NCI-H1436 treated with DMSO at 0.1 percent for 48 hours (cell line): ENCODE measurements around the gene LCE1F.

Source experiments
- DNase-seq: peaks from one replicate; lab custom pipeline; 2025; lab: John Stamatoyannopoulos, UW

Gene LCE1F, protein sequence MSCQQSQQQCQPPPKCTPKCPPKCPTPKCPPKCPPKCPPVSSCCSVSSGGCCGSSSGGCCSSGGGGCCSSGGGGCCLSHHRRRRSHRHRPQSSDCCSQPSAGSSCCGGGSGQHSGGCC

DNA sequence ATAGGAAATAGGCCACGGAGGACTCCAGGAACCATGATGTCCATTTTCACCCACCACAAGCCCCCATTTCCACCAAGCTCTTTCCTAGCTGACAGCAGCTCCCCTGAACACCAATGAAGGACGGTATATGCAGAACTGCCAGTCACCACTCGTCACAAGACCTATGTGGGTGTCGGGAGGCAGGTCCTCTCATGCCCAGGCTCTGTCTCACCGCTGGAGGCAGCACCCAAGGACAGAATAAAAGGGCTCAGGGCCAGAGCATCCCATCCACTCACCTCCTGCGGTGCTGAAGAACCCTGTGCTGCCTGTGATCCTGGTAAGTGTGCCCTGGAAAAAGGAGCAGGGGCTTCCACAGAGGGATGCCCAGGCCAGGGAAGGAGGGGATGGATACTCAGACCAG is at the start of gene LCE1F:
Gene LCE1F, plus strand, starts transcription at position 266 of the 400 bp plus-strand sequence. CDS start 1,232 bp downstream, outside the sequence.
- no peak for DNase-seq

DNA sequence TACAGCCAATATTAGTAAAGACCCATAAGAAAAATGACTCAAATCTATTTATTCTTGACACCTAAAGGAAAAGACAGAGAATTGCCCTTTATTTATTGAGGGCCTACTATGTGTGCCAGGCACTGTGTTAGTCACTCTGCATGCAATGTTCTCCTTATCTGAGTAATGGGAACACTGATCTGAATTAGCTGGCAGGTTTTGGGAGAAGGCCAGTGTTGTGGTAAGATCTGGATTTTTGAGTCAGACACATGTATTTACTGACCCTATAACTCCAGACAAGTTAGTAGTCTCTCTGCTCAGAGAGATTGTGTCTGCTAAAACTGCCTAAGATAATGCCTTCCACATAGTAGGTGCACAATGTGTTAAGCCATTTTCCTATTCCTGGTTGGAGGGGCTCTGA is 49.7 kb upstream of the LCE1F start:
- no peak for DNase-seq

DNA sequence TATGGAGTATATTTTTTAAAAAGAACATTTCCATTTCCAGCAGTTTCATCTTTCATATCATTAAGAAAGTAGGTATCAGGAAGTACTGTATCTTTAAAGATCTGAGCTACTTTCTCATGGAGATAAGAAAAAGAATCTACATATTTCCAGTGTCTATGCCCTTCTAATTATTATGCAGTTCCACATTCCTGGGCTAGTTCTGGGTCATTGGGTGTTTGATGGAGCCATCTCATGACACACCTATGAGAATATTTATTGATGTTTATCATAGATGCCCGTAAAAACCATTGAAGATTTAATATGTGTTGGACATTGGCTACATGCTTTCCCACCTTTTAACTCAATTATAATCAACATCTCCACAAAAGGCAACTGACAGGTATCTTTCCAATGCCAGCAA is 46.0 kb upstream of the LCE1F start:
- no peak for DNase-seq

DNA sequence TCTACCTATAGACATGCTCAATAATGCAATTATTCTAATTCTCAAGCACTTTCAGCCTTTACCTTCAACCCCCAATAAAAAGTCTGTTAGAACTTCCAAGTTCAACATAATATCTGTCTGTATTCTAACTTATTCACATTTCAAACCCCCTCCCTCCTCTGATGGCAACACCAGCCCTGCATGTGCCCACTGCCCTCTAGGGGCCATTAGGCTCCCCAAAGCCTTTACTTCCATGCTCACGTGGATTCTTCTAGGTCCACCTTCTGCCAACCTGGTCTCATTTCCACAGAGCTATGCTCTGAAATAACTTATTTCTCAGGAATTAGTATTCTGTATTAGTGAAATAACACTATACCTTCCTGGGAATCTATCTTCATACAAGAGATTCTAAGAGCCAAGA is 39.3 kb upstream of the LCE1F start:
- DNase-seq = no peak

DNA sequence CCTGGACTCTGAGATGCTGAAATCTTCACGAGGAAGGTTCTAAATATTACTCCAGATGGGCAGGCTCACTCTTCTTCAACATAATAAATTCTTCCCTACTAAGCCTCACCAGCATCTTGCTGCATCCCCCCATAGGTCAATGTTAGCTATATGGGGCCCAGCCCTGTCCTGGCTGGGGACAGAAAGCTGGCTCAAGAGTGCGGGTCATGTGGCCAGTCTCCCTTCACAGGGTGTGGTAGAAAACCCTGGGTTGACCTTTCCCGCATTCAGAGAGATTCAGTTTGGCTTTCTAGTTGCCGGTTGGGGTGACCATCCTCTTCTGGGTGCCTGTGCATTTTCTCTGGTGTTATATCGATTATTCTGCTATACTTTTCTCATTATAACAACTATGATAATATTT is 36.9 kb upstream of the LCE1F start:
- DNase-seq = no peak

DNA sequence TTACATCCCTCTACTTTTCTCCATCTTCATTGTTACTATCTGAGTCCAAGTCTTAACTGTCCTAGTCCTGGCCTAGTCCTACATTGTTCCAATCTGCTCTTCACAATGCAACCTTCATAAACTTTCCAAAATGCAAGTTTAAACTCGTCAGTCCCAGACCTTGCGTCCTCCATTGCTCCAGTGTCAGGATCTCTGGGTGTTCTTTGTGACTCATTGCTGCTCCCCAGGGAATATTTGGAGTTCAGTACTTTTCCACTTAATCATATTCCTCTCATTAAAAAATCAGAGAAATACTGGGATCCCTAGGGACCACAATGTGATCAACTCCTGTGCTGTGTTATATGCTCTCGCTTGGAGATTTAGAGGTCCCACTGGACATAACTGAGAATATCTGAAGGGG is 35.1 kb upstream of the LCE1F start:
- no peak for DNase-seq

DNA sequence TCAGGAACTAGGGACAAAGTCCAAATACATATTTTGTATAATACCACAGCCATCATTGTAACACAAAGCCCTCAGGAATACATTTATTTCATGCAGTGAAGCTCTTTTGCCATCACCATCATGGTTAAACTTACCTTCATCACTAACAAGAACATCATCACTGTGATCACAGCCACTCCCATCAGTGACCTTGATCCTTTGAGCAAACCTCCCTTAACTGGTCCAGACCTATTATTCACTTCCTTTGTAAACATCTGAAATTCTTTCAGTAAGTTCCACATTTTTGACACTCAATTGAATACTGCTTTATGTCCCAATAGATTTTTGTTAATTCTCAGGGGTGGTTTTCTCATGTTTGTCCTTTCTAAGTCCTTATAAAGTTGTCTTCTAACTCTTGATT is 33.3 kb upstream of the LCE1F start:
- no peak for DNase-seq

DNA sequence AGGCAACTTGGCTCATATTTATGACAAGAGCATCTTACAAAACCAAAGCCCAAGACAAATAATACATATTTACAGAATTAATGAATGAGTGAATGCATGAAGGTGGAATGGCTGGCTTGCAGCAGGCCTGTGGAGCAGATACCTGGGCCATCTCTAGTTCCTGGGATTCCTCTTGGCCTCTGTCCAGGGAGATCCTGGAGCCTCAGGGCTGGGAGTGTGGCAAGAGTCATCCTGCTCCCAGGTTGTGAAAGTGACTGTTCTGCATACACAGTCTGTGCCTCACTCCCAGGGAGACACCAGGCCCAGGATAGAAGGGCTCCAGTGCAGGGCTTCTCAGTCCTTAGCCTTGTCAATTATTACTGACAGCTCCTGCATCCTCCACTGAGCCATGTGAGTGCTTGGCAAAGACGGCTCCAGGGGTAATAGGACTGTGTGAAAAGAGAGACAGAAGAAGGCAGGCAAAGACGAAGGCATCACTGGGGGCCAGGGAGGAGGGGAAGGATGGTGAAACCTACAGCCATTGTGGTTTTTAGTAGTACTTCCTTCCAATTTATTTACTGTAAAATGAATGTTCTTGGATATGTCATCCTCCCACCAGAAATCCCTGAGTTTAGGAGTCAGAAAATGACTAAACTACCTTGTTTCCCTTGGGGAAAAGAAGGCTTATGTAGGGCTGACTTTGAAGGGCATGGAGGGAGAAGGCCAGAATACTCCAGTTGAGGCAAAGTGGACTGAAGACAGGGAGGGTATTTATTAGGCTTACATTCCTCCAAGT is 31.4 kb upstream of the LCE1F start:
- no peak for DNase-seq

DNA sequence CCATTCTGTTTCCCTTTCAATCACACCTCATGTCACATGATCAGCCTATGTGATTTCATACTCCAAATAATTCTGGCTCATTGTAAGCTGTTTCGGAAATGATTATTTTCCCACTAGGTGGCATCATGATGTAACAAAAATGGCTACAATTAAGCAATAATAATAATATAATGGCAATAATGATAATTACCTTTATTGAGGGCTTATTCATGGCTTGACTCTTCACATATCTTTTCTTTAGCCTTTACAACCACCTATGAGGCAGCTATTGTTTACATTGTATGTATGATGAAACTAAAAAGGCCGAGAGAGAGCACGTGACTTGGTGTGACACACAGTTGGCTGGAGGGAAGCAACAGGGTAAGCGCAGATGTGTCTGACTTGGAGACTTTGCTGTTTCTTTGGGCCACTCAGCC is 29.6 kb upstream of the LCE1F start:
- no peak for DNase-seq

DNA sequence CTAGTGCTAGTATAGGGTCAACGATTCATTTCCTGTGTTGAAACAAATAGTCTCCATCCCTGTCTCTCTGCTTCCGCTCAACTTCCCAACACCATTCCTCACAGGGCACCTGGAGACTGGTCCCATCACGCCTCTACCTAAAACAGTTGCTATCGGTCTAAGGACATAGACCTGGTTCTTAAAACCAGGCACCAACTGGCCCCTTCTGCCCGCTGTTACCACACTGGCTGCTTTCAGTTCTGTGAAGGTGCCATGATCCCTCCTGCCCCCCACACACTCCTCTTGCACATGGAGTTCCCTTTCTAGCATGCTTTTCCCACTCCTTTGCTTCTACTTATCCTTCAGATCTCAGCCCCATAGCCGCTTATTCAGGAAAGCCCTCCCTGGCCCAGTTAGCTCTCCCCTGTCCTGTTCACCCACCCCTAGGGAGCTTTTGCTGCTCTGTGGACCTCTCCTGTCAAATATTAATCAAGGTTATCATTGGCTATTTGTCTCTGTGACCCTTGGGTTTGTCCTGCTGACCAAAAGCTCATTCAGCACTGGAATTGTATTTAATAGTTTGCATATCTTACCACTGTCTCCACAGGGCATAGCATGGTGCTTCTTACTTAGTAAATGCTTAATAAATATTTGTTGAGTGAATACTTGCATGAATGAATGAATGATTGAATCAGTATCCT is 29.0 kb upstream of the LCE1F start:
- DNase-seq = no peak

DNA sequence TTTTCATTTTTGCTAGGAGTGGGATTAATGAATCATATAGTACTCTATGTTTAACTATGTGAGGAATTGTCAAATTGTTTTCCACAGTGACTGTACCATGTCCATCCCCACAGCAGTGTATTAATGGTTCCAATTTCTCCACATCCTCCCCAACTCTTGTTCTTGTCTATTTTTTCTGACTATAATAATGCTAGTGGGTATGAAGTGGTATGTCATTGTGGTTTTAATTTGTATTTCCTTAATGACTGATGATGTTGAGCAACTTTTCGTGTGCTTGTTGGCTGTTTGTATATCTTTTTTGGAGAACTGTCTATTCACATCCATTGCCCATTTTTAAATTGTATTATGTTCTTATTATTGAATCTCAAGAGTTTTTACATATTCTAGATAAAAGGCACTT is 27.1 kb upstream of the LCE1F start:
- no peak for DNase-seq

DNA sequence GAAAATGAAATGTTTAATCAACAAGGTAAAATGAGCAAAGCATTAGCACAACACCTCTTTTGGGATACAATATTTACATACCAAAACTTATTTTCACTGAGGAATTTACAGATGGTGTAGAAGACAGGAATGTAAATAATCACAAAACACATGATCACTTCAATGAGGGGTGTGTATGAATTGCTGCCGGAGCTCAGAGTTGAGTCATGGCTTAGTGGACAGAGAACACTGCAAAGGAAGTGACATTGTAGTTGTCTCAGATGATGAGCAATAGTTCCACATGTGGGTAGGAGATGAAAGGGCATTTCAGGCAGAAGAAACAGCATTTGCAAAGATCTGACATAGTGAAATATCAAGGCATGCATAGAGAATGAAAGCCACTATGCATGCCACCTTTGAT is 22.7 kb upstream of the LCE1F start:
- DNase-seq = no peak

DNA sequence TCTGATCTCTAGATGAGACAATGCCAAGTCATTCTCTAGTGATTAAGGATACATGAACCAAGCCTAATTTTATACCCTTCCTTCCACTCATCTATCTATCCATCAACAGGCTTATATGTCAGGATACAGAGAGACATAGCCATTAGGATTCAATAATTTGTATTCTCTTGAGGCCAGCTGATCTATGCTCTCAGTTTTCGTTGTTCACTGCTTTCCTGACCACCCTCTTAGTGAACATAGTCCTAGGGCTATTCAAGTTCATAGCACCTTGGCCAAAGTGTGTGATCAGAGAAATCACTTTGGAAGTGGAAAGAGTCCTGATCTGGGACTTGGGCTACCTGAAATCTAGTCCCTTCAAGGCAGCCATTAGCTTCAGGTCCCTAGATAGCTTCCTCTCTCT is 21.4 kb upstream of the LCE1F start:
- no peak for DNase-seq

DNA sequence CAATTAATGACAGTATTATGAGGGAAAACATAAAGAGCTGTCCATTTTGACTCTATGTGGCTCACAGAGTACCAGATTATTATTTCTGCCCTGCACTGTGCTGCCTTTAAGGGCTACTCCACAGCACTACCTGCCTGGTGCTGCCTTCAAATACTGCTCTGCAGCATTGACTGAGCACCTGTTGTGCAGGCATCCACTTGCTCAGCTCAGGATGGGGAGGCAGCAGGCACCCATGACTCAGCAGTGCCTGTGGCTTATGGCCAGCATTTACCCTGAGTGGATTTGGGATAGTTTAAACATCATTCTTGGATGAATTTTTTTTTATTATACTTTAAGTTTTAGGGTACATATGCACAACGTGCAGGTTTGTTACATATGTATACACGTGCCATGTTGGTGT is 18.1 kb upstream of the LCE1F start:
- DNase-seq = no peak

DNA sequence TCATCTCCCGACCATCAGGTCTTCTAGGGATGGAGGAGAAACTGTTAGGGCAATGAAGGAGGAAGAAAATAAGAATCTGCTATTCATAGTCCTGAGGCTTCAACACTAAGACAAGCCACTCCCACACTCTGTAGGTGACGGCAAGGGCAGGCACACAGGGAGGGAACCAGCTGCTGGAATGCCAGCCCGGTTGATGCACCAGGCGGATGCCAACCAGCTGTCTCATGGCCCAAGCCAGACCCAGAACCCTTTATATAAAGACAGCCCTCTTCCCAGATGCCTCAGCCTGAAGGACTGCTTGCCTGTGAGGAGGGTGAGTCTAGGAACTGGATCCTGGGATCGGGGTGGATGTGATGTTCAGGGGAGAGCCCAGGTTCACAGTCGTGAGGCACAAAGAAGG is 17.2 kb upstream of the LCE1F start, which contains the start of gene KPRP:
Gene KPRP, plus strand, starts transcription at position 279 of the 400 bp plus-strand sequence. CDS start 1,564 bp downstream, outside the sequence.
- no peak for DNase-seq

DNA sequence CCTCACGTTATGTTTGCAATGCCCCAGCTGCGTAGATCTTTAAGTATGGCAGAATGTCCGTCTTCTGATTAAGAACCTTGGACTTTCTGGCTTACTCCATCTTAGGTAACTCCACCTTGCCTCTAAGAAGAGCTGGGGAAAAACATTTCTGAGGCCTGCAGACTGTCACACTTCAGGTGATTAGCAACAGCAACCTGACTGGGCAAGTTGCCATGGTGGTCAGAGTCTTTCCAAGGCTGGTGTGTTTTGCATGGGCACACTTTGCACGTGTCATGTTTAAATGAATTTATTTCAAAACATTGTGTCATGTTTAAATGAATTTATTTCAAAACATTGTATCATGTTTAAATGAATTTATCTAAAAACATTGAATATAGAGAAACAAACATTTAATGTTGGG is 16.3 kb upstream of the LCE1F start:
- no peak for DNase-seq

DNA sequence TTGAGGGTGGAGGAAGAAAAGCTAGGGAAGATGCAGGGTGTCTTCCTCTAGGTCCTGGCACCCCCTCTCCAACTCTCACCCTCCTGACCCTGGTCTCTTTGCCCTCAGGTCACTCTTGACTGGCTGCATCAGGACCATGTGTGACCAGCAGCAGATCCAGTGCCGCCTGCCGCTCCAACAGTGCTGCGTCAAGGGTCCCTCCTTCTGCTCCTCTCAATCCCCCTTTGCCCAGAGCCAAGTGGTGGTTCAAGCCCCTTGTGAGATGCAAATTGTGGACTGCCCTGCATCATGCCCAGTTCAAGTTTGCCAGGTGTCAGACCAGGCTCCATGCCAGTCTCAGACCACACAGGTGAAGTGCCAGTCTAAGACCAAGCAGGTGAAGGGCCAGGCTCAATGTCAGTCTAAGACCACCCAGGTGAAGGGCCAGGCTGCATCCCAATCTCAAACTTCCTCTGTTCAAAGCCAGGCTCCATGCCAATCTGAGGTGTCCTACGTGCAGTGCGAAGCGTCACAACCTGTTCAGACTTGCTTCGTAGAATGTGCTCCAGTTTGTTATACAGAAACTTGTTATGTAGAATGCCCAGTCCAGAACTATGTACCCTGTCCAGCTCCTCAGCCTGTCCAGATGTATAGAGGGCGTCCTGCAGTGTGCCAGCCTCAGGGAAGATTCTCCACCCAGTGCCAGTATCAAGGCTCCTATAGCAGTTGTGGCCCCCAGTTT is 15.3 kb upstream of the LCE1F start:
- DNase-seq = no peak

DNA sequence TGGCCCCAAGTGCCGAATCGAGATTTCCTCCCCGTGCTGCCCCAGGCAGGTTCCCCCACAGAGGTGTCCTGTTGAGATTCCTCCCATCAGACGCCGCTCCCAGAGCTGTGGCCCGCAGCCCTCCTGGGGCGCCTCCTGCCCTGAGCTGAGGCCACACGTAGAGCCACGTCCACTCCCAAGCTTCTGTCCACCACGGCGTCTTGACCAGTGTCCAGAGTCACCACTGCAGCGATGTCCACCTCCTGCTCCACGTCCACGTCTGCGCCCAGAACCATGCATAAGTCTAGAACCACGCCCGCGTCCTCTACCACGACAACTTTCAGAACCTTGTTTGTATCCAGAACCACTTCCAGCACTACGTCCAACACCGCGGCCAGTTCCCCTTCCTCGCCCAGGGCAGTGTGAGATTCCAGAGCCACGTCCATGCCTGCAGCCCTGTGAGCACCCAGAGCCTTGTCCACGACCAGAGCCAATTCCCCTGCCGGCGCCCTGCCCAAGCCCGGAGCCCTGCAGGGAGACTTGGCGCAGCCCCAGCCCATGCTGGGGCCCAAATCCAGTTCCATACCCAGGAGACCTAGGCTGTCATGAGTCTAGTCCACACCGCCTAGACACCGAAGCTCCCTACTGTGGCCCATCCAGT is 14.3 kb upstream of the LCE1F start:
- DNase-seq = no peak

DNA sequence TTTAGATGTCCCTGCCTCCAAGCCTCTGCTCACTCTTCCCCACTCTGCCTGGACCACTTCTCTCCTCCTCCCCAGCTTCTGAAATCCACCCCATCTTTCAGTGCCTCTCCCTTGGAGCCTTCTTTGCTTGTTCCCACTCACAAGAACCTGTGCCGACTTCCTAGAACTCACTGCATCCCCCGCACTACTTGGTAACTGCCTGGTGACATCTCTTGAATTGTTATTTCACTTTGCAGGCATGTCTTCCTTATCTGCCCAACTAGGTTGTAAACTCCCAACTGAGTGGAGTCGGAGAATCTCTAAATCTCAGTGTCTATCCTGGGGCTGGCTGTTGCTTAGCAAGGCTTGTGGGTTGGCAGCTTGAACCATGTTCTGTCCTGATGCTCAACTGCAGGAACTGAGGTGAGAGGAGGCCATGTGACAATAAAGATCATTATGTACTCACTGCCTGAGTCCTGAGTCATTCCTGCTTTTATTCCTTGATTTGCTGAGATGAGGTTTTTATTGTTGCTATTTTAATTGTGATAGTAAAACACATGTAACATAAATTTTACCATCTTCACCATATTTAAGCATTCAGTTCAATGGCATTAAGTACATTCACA is 13.2 kb upstream of the LCE1F start:
- DNase-seq = no peak

DNA sequence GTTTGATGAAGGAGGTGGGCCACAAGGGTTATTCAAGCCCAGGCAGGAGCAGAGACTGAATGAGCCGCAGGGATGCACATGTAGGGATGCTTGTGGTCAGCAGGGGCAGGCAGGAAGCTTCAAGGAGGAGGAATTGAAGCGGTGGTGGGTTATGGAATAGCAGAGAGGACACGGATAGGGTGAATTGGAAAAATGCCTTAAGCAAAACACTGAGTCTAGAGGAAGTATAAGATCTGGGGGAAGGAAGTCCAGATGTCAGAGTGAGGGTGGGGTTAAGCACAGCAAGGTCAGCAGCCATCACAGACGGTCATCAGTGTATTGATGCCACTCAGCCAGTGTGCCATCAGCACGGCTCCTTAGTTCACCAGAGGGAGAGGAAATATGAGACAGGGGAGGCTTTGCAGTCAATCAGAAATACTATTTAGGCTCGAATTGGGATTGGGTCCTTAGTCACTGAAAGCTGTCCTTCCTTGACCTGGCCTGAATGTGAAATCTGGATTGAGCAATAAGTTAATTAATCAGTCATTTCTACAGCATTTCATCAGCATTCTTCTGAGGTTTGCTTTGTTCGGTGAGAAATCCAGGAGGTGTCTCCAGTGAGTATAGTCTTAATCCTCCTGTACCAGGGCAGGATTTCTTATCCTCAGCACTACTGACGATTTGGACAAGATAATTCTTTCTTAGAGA is 6.0 kb upstream of the LCE1F start:
- no peak for DNase-seq

DNA sequence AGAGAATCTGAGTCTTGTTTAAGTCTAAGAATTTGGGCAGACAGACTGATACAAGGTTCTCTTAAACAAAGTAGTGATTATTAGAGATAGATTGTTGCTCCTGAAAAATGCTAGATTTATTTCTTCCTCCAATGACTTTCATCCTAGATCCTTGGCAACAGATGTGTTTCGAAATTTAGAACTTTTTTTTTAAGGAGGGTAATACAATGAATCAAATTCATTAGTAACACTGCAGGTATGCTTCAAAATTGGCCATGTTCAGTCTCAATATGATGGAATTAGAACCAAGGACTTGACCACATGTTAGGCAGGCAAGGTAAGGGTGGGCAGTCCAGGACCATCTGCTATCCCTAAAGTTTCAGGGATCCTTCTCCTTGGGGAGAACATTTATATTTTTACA is 4.5 kb upstream of the LCE1F start:
- DNase-seq = no peak
